Hippocampal formation (tissue), 2 donors: ENCODE data around the gene C11orf21.

ENCODE experiments used
- DNase-seq, 2 donors: peaks; one replicate each; lab custom pipeline; 2025; lab: John Stamatoyannopoulos, UW

The C11orf21 gene

DNA sequence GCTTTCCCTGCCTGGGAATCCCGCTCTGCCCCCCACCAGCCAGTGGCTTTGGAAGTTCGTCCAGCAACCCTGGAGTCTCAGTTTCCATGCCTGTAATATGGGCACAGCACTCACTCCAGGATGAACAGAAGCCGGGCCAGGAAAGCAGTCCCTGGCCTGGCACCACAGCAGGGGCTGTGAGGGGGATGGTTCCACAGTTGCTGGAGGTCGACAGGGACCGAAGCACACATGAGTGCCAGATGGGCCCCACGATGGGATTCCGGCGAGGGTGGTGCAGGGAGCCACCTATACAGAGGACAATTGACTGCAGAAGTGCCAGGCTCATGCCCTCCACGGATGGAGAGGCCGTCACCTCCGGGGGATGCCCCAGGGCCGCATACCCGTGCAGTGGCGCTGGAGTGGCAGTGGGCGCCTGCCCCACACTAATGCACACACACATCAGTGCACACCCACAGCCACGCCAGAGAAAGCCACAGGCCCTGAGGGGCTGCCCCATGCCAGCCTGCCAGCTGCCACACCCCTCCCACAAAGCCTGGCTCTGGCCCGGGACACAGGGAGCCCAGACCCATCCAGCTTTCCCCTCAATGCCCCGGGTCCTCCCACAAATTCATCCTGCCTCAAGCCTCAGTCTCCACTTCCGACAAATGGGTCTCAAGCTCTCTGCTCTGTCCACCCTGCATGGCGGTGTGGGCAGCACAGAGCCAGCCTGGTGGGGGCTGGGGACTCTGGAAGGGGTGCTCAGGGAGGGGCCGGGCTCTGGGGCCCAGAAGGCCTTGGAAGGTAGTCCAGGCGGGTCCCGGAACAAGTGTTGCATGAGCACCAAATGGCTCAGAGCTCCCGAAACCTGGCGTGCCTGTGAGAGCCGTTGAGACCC is 41.0 kb downstream of the C11orf21 start:
- no peak for DNase-seq

- no peak for DNase-seq
These were observed 41.7 kb downstream of the C11orf21 start for GRCh38 chr11:2259897-2260451.

DNA sequence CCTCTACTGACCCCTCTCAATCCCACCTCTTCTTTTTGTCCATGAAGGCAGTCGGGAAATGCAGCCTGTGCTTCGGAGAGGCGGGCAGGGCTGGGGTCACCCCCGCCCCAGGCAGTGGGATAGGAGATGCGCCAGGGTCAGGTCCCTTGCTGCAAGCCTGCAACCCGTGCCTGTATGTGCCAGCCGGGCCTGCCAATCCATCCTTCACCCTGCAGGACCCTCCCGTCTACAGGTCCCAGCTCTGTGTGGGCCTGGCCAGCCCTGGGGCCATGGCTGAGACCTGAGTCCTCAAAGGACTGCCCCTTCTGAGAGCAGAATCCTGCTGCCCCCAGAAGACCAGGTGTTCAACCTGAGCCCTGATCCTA is 42.3 kb downstream of the C11orf21 start:
- no peak for DNase-seq

- DNase-seq = no peak
These were observed 42.9 kb downstream of the C11orf21 start for GRCh38 chr11:2258501-2259465.

GRCh38 chr11:2256951-2257700 is 44.6 kb downstream of the C11orf21 start:
- DNase-seq = no peak

DNA sequence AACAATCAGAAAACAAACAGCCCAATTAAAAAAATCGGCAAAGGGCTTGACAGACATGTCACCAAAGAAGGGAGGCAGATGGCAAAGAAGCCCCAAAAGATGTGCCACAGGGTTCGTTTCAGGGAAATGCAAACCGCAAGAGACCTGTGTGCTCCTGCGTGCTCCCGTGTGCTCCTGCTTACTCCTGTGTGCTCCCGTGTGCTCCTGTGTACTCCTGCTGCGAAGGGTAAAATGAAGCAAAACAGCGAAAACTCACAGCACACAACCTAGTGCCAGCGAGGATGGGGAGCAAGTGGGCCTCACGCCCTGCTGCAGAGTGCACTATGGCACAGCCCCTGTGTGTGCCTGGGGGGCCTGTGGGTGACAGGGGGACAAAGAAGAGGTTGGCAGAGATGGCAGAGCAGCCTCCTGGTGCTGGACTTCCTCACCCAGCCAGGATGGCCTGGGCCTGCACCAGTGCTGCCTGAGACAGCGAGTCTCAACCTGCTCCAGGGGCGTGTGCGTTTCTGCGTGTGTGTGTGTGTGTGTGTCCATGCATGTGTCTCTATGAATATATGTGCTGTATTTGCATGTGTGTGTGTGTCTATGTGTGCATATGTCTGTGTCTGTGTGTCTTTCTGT is 45.3 kb downstream of the C11orf21 start:
- DNase-seq = no peak

DNA sequence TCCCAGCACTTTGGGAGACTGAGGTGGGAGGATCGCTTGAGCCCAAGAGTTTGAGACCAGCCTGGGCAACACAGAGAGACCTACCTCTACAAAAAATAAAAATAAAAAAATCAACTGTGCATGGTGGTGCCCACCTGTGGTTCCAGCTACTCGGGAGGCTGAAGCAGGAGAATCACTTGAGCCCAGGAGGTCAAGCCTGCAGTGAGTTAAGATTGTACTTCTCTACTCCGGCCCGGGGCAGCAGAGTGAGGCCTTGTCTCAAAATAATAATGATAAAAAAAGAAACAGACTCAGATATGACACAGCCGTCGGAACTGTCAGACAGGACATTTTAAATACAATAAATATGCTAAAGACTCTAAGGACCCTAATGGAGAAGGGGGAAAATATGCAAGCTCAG is 49.7 kb downstream of the C11orf21 start:
- no peak for DNase-seq

- no peak for DNase-seq
These were observed 50.6 kb downstream of the C11orf21 start for GRCh38 chr11:2251138-2251537.

GRCh38 chr11:2250485-2250884 is 51.2 kb downstream of the C11orf21 start:
- no peak for DNase-seq

- DNase-seq = no peak
These were observed 51.7 kb downstream of the C11orf21 start for GRCh38 chr11:2250041-2250440.

DNA sequence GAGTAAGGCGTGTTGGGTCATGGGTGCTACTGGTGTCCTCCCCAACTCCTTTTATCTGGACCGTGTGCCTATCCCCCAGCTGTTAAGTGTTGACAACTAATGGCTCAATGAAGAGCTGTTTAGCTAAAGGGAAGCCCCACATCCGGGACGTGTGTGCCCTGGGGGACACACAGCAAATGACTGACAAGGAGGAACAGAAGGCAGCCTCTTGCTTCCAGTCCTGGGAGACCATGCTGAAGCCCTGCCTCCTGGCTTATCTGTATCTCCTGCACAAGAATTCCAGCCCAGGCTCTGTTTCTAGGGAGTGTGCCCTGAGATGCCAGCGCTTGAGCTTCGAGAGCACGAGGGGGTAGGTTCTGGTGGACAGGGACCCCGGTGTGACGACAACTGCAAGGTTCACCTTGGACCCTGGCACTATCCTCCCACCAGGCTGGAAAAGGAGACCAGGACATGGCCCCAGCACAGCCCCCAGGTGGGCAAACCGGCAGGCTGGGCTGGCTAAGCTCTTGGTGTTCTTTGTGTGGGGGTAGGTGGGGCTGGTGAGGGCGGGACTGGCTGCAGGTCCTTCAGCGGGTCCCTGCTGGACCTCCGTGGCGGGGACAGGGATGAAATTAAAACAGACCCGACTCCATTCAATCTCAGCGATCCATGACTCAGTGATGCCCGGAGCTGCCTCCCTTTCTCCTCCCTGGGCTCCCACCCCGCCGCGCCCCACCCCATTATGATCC is 52.4 kb downstream of the C11orf21 start:
- DNase-seq = no peak

GRCh38 chr11:2248762-2249161 is 53.0 kb downstream of the C11orf21 start:
- DNase-seq = no peak

GRCh38 chr11:2248242-2248641 is 53.5 kb downstream of the C11orf21 start:
- no peak for DNase-seq

GRCh38 chr11:2247496-2247895 is 54.2 kb downstream of the C11orf21 start:
- no peak for DNase-seq
